KMS-11 (cell line): ENCODE data around the gene MTAP.

Experiments used
- H2AFZ ChIP-seq: fragments of 200-600 bp; sonication (generic); 2 replicates; pipeline ENCODE4 v1.6.1; 2016; ENCODE audit warnings: antibody characterized with exemption, mixed run types, low read depth
- H3K27ac ChIP-seq: fragments of 200-600 bp; sonication (generic); 2 replicates; pipeline ENCODE4 v1.6.1; 2016; ENCODE audit warnings: mild to moderate bottlenecking, mixed run types
- H3K27me3 ChIP-seq: fragments of 200-600 bp; sonication (generic); 2 replicates; pipeline ENCODE4 v1.6.1; 2017; ENCODE audit warnings: mild to moderate bottlenecking, low read depth, mixed run types, moderate library complexity; ENCODE audit not compliant: insufficient read depth
- H3K36me3 ChIP-seq: fragments of 200-600 bp; sonication (generic); 2 replicates; pipeline ENCODE4 v1.6.1; 2017; ENCODE audit warnings: mild to moderate bottlenecking, mixed run types; ENCODE audit not compliant: insufficient read depth
- H3K4me1 ChIP-seq: fragments of 200-600 bp; sonication (generic); 2 replicates; pipeline ENCODE4 v1.6.1; 2016; ENCODE audit warnings: mild to moderate bottlenecking, low read depth, mixed run types; ENCODE audit not compliant: poor library complexity, severe bottlenecking
- H3K4me2 ChIP-seq: fragments of 200-600 bp; sonication (generic); 2 replicates; pipeline ENCODE4 v1.7.0; 2016; ENCODE audit warnings: mild to moderate bottlenecking, mixed run types
- H3K4me3 ChIP-seq: fragments of 200-600 bp; sonication (generic); IDR thresholded peaks from 2 replicates; pipeline ENCODE4 v1.6.1; 2017; ENCODE audit warnings: low read depth, low read length, mixed read lengths; ENCODE audit not compliant: insufficient read depth
- H3K79me2 ChIP-seq: fragments of 200-600 bp; sonication (generic); 2 replicates; pipeline ENCODE4 v1.6.1; 2016; ENCODE audit warnings: low read depth, mixed run types; ENCODE audit not compliant: insufficient read depth
- H3K9ac ChIP-seq: fragments of 200-600 bp; sonication (generic); 2 replicates; pipeline ENCODE4 v1.6.1; 2016; ENCODE audit warnings: mild to moderate bottlenecking, mixed run types
- H4K20me1 ChIP-seq: fragments of 200-600 bp; sonication (generic); 2 replicates; pipeline ENCODE4 v1.6.1; 2016; ENCODE audit warnings: mild to moderate bottlenecking, mixed run types; ENCODE audit not compliant: insufficient read depth
- TF ChIP-seq, protein P1 (sequence below): fragments of 200-600 bp; sonication (generic); conservative IDR thresholded peaks from 2 replicates; pipeline ENCODE4 v1.6.1; 2017; ENCODE audit warnings: low read depth, mild to moderate bottlenecking, antibody characterized with exemption, low read length, moderate library complexity, mixed read lengths

MTAP gene

GRCh38 chr9:21967169-21967568 lies 164.7 kb downstream of the MTAP start:
- Histone ChIP-seq H3K4me3 (no peak overlapping the region), H3K36me3 (peaks cover 28% of the 10 kb centered on the region; the same call in 1 of the 2 replicates), H3K4me2 (no peak overlapping the region), H4K20me1 (no peaks in the 10 kb centered on the region), H3K79me2 (peaks cover 9% of the 10 kb centered on the region), H3K27me3 (no peaks in the 10 kb centered on the region), H3K27ac (no peak overlapping the region), H3K9ac (no peak overlapping the region), H3K4me1 (no peaks in the 10 kb centered on the region), H2AFZ (no peak overlapping the region)
- TF ChIP-seq, protein P1, sequence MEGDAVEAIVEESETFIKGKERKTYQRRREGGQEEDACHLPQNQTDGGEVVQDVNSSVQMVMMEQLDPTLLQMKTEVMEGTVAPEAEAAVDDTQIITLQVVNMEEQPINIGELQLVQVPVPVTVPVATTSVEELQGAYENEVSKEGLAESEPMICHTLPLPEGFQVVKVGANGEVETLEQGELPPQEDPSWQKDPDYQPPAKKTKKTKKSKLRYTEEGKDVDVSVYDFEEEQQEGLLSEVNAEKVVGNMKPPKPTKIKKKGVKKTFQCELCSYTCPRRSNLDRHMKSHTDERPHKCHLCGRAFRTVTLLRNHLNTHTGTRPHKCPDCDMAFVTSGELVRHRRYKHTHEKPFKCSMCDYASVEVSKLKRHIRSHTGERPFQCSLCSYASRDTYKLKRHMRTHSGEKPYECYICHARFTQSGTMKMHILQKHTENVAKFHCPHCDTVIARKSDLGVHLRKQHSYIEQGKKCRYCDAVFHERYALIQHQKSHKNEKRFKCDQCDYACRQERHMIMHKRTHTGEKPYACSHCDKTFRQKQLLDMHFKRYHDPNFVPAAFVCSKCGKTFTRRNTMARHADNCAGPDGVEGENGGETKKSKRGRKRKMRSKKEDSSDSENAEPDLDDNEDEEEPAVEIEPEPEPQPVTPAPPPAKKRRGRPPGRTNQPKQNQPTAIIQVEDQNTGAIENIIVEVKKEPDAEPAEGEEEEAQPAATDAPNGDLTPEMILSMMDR: no peak

- Histone ChIP-seq H3K36me3 (peaks cover 28% of the 10 kb centered on the region; the same call in 1 of the 2 replicates), H3K79me2 (peaks cover 14% of the 10 kb centered on the region), H4K20me1 (no peaks in the 10 kb centered on the region), H3K9ac (no peak overlapping the region), H3K27ac (no peak overlapping the region), H2AFZ (no peak overlapping the region), H3K4me3 (no peak overlapping the region), H3K4me2 (no peak overlapping the region), H3K27me3 (no peaks in the 10 kb centered on the region), H3K4me1 (no peaks in the 10 kb centered on the region)
- TF ChIP-seq, protein P1: no peak
These were observed 165.3 kb downstream of the MTAP start for GRCh38 chr9:21967702-21968101.

DNA sequence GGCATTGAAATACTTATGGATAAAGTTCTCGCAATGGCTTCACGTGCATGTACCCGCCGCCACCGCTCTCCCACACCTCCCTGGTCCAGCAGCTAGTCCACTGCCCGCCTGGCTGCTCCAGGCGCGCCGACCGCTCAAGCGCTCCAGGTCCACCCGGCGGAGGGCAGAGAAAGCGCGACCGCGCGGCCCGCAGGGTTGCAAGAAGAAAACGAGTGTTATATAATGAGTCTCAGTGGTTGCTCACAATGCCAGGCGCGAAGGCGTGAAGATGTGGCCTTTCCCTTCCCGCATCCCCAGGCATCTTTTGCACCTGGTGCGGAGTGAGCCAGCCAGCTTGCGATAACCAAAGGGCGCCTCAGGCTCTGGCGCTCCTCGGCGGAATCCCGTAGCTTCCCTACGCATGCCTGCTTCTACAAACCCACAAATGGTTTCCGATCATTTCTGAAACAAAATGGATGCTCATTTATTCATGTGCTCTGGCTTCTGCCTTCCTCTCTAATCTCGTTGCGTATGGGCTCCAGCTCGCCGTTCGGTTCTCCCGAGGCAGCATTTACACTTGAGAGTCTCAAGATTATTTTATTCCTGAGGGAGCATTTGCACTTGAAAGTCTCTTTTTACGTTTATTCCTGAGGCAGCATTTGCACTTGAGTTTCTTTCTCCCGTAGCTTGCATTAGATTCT lies 166.0 kb downstream of the MTAP start:
- Histone ChIP-seq H3K36me3 (peaks cover 28% of the 10 kb centered on the region; the same call in 1 of the 2 replicates), H3K27me3 (no peaks in the 10 kb centered on the region), H4K20me1 (no peaks in the 10 kb centered on the region; the same call in 1 of the 2 replicates), H2AFZ (no peak overlapping the region), H3K27ac (no peak overlapping the region), H3K4me3 (no peak overlapping the region), H3K9ac (no peak overlapping the region), H3K79me2 (peaks cover 22% of the 10 kb centered on the region), H3K4me1 (peaks cover 7% of the 10 kb centered on the region), H3K4me2 (no peak overlapping the region)
- TF ChIP-seq, protein P1: no peak

DNA sequence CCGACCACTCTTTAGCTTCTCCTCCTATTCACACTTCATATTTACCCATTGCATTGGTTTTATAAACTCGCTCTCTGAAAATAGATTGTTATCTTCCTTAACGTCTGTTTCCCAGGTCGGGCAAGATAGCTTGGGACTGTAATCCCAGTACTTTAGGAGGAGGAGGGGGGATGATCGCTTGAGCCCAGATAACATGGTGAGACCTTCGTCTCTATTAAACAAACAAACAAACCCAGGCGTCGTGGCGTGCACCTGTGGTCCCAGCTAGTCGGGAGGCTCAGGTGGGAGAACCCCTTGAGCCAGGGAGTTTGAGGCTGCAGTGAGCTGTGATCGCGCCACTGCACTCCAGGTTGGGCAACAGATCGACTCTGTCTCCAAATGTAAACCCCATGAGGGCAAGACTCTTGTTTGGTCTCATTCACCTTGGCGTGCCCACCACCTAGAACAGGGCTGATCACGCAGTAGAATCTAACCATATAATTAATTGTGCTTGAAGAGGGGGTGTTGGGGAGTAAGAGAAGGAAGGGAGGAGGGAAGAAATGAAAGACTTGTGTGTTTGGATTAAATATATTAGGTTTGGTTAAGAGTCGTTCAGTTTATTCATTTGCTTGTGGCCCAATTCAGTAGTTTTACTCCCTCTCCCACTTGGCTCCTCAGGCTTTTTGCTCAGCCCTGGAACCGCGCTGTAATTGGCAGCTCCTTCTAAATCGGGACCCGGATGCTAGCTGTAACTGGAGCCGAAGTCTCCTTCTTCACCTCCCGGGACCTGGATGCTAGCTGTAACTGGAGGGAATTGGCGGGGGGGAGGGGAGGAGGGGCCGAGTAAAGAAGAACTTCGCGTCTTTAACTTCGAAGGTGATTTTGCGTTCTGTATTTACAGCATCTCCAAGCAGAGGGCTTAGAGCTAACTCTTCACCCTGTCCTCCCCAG lies 166.8 kb downstream of the MTAP start:
- H3K27me3 ChIP-seq: no peaks in the 10 kb centered on the region
- H3K36me3 ChIP-seq: peaks cover 28% of the 10 kb centered on the region; the same call in 1 of the 2 replicates
- H4K20me1 ChIP-seq: no peaks in the 10 kb centered on the region; the same call in 1 of the 2 replicates
- H2AFZ ChIP-seq: no peak overlapping the region
- no peak overlapping the region for H3K27ac ChIP-seq
- TF ChIP-seq, protein P1: no peak
- no peak overlapping the region for H3K4me2 ChIP-seq
- peaks cover 30% of the 10 kb centered on the region for H3K79me2 ChIP-seq
- H3K4me1 ChIP-seq: peaks cover 8% of the 10 kb centered on the region
- no peak overlapping the region for H3K9ac ChIP-seq
- no peak overlapping the region for H3K4me3 ChIP-seq
